Caco-2 (cell line): ENCODE measurements around the gene STAB1. TPM values are rescaled to one million over a fixed set of nuclear protein-coding genes. Genes with fewer than 3 reads are reported as not detected.

Experiments used
- BruUV-seq: library from RNA; stranded (reverse); fragments of 400-500 nt; replicated peaks from 2 replicates; lab custom pipeline; 2021; lab: Mats Ljungman, UMichigan
- CTCF ChIA-PET: fragments of 300-600 bp; sonication (Branson Sonifier 250); formaldehyde crosslinking; loops from one replicate; lab custom pipeline; 2022; ENCODE audit warnings: antibody characterized with exemption; lab: Charles Lee
- POLR2A ChIA-PET: fragments of 300-600 bp; sonication (Branson Sonifier 250); formaldehyde crosslinking; loops from one replicate; lab custom pipeline; 2022; ENCODE audit warnings: antibody characterized with exemption; lab: Charles Lee
- DNase-seq, 2 experiments: peaks; one replicate each; pipeline versions ENCODE4 v3.0.0 to v3.0.0-alpha.2; 2020 to 2022
- H3K27me3 ChIP-seq: replicated peaks from 2 replicates; pipeline ENCODE4 v1.6.0; 2011; ENCODE audit warnings: low read length; ENCODE audit not compliant: control insufficient read depth, insufficient read depth
- H3K36me3 ChIP-seq: 2 replicates; pipeline ENCODE4 v1.5.1; 2011; ENCODE audit warnings: low read length; ENCODE audit not compliant: control insufficient read depth, insufficient read depth
- H3K4me1 ChIP-seq: fragments of 250-450 bp; sonication (Bioruptor Pico); 2 replicates; pipeline ENCODE4 v1.5.1; 2020; ENCODE audit warnings: mild to moderate bottlenecking
- H3K4me3 ChIP-seq: 2 replicates; pipeline ENCODE4 v1.5.1; 2011; ENCODE audit warnings: low read depth, mild to moderate bottlenecking, control low read depth, low read length
- H3K9me3 ChIP-seq: fragments of 250-450 bp; sonication (Bioruptor Pico); 2 replicates; pipeline ENCODE4 v1.5.1; 2020; ENCODE audit warnings: mild to moderate bottlenecking, moderate library complexity
- H3K27ac Mint-ChIP-seq: one replicate; pipeline ENCODE4 v1.8.0; 2022; ENCODE audit warnings: mixed read lengths; ENCODE audit not compliant: unreplicated experiment
- H3K27me3 Mint-ChIP-seq: one replicate; pipeline ENCODE4 v1.8.0; 2022; ENCODE audit warnings: mixed read lengths; ENCODE audit not compliant: insufficient read depth, unreplicated experiment
- H3K36me3 Mint-ChIP-seq: one replicate; pipeline ENCODE4 v1.8.0; 2022; ENCODE audit warnings: mild to moderate bottlenecking, mixed read lengths; ENCODE audit not compliant: insufficient read depth, unreplicated experiment
- H3K4me1 Mint-ChIP-seq: one replicate; pipeline ENCODE4 v1.8.0; 2022; ENCODE audit warnings: low read depth, mixed read lengths; ENCODE audit not compliant: unreplicated experiment
- H3K4me3 Mint-ChIP-seq: one replicate; pipeline ENCODE4 v1.8.0; 2022; ENCODE audit warnings: mild to moderate bottlenecking, moderate library complexity, mixed read lengths; ENCODE audit not compliant: unreplicated experiment
- H3K9me3 Mint-ChIP-seq: one replicate; pipeline ENCODE4 v1.8.0; 2022; ENCODE audit warnings: mixed read lengths; ENCODE audit not compliant: unreplicated experiment
- intact Hi-C: fragments of 100-400 bp; cut with micrococcal nuclease; formaldehyde crosslinking; loops from one replicate; pipeline ENCODE4 v1.10.0; 2022; ENCODE audit not compliant: unreplicated experiment
- total RNA-seq: library from RNA; stranded (reverse); gene quantifications from 2 replicates; pipeline ENCODE4 v1.2.3, GENCODE V29; 2022
- TF ChIP-seq, protein P1 (sequence below), 2 experiments: fragments of 200-600 bp in 1 of 2; IDR thresholded peaks; 1 replicate in 1 of 2; 2 replicates in 1 of 2; pipeline versions ENCODE4 v1.5.1 to v1.8.0; 2011 to 2022; ENCODE audit warnings: antibody characterized with exemption in 1 of 2, control low read depth in 1 of 2, inconsistent platforms in 1 of 2, low read depth in 1 of 2, low read length in 1 of 2, mild to moderate bottlenecking in 1 of 2, moderate library complexity in 1 of 2; ENCODE audit not compliant: insufficient read depth in 1 of 2, severe bottlenecking in 1 of 2, unreplicated experiment in 1 of 2

Gene STAB1
- total RNA-seq, 1 experiment from 2014 or later = 0.39 TPM

DNA sequence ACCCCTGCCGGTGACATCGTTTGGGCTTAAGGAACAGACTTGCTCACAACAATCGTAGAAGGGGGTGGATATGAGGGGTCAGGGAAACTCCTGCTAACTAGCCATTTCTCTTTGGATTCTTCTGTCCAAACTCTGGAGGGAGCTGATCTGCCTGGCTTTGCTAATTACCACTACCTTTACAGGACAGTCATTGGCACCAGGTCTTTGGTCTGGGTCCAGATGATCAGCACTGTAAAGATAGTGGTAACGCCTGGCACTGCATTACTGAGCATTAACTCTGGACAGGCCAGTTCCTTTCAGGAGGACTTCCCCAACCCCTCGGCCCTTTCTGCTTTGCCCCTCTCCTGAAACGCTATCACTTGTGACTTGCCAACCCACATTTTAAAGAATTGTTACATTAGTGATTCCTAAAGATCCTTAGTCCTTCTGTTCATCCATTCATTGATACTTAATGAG, 42.1 kb downstream of the STAB1 start:
- CTCF ChIA-PET = no interaction called here
- Histone ChIP-seq H3K27me3 (no peaks in the 10 kb centered on the region), H3K36me3 (no peaks in the 10 kb centered on the region), H3K4me3 (peak overlapping the region; percentile 82), H3K9me3 (no peaks in the 10 kb centered on the region), H3K4me1 (peaks cover 22% of the 10 kb centered on the region; the same call in 1 of the 2 replicates)
- Mint-ChIP-seq H3K36me3 (peaks cover 70% of the 10 kb centered on the region), H3K9me3 (no peaks in the 10 kb centered on the region), H3K27ac (peak overlapping the region; percentile 97), H3K4me1 (peaks cover 32% of the 10 kb centered on the region), H3K27me3 (no peaks in the 10 kb centered on the region), H3K4me3 (peak overlapping the region; percentile 98)
- no peak for DNase-seq
- POLR2A ChIA-PET = no interaction called here
- intact Hi-C loops = loop anchor here (10.0 kb wide), 3 partner anchors 82 to 508 kb away; partner anchors contain the start of genes GNL3, NISCH, PBRM1 and SFMBT1
- TSS peak; percentile 68 for BruUV-seq
- TF ChIP-seq, protein P1, sequence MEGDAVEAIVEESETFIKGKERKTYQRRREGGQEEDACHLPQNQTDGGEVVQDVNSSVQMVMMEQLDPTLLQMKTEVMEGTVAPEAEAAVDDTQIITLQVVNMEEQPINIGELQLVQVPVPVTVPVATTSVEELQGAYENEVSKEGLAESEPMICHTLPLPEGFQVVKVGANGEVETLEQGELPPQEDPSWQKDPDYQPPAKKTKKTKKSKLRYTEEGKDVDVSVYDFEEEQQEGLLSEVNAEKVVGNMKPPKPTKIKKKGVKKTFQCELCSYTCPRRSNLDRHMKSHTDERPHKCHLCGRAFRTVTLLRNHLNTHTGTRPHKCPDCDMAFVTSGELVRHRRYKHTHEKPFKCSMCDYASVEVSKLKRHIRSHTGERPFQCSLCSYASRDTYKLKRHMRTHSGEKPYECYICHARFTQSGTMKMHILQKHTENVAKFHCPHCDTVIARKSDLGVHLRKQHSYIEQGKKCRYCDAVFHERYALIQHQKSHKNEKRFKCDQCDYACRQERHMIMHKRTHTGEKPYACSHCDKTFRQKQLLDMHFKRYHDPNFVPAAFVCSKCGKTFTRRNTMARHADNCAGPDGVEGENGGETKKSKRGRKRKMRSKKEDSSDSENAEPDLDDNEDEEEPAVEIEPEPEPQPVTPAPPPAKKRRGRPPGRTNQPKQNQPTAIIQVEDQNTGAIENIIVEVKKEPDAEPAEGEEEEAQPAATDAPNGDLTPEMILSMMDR (IDR thresholded peaks at IDR 0.05; ENCODE audit: insufficient read depth in 1 of 2, low read depth in 1 of 2, low read length in 1 of 2, severe bottlenecking in 1 of 2, unreplicated experiment in 1 of 2) = no peak

DNA sequence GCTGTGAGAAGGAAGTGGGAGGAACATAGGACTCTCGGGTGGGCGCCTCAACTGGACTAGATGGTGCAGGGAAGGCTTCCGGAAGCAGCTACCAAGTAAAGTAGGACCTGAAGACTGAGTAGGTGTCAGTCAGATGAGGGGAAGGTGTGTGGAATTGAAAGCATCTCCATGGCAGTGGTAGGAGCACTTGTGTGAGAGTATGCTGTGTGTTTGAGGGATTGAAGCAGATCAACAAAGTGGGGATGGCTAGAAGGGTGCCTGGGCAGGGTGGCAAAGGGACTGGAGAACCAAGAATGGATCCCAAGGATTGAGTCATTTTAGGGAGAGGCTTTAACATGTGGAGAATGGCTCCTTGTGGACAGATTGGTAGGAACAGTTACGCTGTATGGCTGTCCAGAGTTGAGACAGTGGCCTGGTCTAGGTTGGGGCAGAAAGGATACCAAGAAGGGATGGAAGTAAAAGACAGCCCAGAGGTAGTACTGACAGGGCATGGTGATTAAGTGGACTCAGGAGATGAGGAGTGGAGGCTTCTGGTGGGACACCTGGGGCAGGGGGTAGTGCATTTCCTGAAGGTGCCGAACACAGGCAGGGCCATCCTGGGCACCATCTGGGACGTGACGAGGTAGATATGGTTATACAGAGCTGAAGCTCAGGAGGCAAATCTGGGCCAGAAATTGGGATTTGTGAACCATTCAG, 42.7 kb downstream of the STAB1 start:
- H3K4me1 ChIP-seq = peaks cover 17% of the 10 kb centered on the region; the same call in 1 of the 2 replicates
- Mint-ChIP-seq H3K4me1 (peaks cover 32% of the 10 kb centered on the region), H3K27me3 (no peaks in the 10 kb centered on the region), H3K36me3 (peaks cover 72% of the 10 kb centered on the region), H3K4me3 (peak overlapping the region; percentile 98), H3K27ac (peak overlapping the region; percentile 97), H3K9me3 (no peaks in the 10 kb centered on the region)
- TF ChIP-seq, protein P1 (IDR thresholded peaks at IDR 0.05; ENCODE audit: insufficient read depth in 1 of 2, low read depth in 1 of 2, low read length in 1 of 2, severe bottlenecking in 1 of 2, unreplicated experiment in 1 of 2) = no peak
- H3K9me3 ChIP-seq = no peaks in the 10 kb centered on the region
- CTCF ChIA-PET = no interaction called here
- POLR2A ChIA-PET = no interaction called here
- H3K4me3 ChIP-seq = peak overlapping the region; percentile 82
- intact Hi-C loops = loop anchor here (10.0 kb wide), 3 partner anchors 83 to 507 kb away; partner anchors contain the start of genes GNL3, NISCH, PBRM1 and SFMBT1
- DNase-seq = no peak
- no TSS peak for BruUV-seq
- H3K27me3 ChIP-seq = no peaks in the 10 kb centered on the region
- no peaks in the 10 kb centered on the region for H3K36me3 ChIP-seq

DNA sequence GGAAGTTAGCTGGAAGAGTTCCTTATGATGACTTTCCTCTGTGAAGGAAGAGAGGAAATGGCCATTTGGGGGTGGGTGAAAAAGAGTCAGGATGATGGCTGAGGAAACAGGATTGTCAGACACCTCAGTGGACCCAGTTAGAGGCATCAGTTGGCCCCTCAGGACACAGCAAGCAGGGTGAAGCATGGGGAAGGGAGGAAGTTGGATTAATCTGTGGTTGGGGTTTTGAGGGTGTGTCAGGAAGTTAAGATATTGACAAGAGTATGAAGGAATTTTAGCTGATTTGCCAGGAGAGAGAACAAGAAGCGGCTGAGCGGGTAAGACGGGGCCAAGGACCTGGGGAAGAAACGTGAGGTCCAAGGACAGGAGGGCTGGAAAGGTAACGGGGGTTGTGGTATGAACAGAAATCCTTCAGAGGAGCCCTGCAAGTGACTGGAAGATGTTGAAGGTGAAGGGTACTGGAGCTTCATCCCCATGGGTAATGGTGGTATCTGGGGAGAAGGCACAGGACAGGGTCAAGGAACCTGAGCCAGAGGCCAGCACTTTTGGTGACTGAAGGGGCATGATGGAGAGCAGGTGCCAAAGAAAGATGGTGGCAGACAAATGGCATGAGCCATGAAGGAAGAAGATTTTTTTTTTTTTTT, 44.0 kb downstream of the STAB1 start:
- no peaks in the 10 kb centered on the region for H3K27me3 Mint-ChIP-seq
- Histone ChIP-seq H3K4me3 (no peak overlapping the region), H3K27me3 (no peaks in the 10 kb centered on the region), H3K9me3 (no peaks in the 10 kb centered on the region), H3K4me1 (peaks cover 17% of the 10 kb centered on the region; the same call in 1 of the 2 replicates), H3K36me3 (no peaks in the 10 kb centered on the region)
- intact Hi-C loops = loop anchor here (10.0 kb wide), 3 partner anchors 84 to 506 kb away; partner anchors contain the start of genes GNL3, NISCH, PBRM1 and SFMBT1
- no TSS peak for BruUV-seq
- ChIA-PET POLR2A (interaction anchor here (0.7 kb wide), 1 partner anchor 10 kb away, joined by 3 read pairs; no protein-coding TSS in a partner anchor), CTCF (no interaction called here)
- peak overlapping the region; percentile 18 for H3K27ac Mint-ChIP-seq
- peak overlapping the region; percentile 33 for H3K4me3 Mint-ChIP-seq
- H3K9me3 Mint-ChIP-seq = no peaks in the 10 kb centered on the region
- TF ChIP-seq, protein P1 (IDR thresholded peaks at IDR 0.05; ENCODE audit: insufficient read depth in 1 of 2, low read depth in 1 of 2, low read length in 1 of 2, severe bottlenecking in 1 of 2, unreplicated experiment in 1 of 2) = no peak
- H3K36me3 Mint-ChIP-seq = peaks cover 68% of the 10 kb centered on the region
- no peak for DNase-seq
- H3K4me1 Mint-ChIP-seq = peaks cover 32% of the 10 kb centered on the region
